8988T (cell line): ENCODE measurements around the gene PTPN18.
A peak's percentile ranks its signal among the peaks of the same experiment; 100 is the strongest.
"Not testable (repeated sequence)": the region's sequence is repeated elsewhere in the genome, so short reads cannot be mapped to it uniquely, and the experiment has no call there.

Source experiments
- DNase-seq: peaks from one replicate; pipeline ENCODE4 v3.0.0; 2011

PTPN18 gene

GRCh38 chr2:130382313-130382917 lies 26.6 kb downstream of the PTPN18 start:
- DNase-seq, result no peak

- no peak for DNase-seq
Measured at GRCh38 chr2:130385709-130386108, 29.9 kb downstream of the PTPN18 start.

- DNase-seq, result no peak
Measured at GRCh38 chr2:130387071-130387400, 31.2 kb downstream of the PTPN18 start.

GRCh38 chr2:130387804-130388203 lies 31.9 kb downstream of the PTPN18 start:
- DNase-seq, result no peak

GRCh38 chr2:130388221-130388907 lies 32.5 kb downstream of the PTPN18 start:
- no peak for DNase-seq

- no peak for DNase-seq
Measured at GRCh38 chr2:130389358-130389757, 33.5 kb downstream of the PTPN18 start.

- DNase-seq, result no peak
Measured at GRCh38 chr2:130389783-130390182, 33.9 kb downstream of the PTPN18 start.

- DNase-seq, result no peak
Measured at GRCh38 chr2:130390460-130391057, 34.7 kb downstream of the PTPN18 start.

- DNase-seq, result peak; percentile 40
Measured at GRCh38 chr2:130391058-130391871, 35.4 kb downstream of the PTPN18 start.

GRCh38 chr2:130391872-130392670 lies 36.2 kb downstream of the PTPN18 start:
- no peak for DNase-seq

- no peak for DNase-seq
Measured at GRCh38 chr2:130393318-130393910, 37.6 kb downstream of the PTPN18 start.

GRCh38 chr2:130406280-130406679 lies 50.4 kb downstream of the PTPN18 start:
- not testable (repeated sequence) for DNase-seq

GRCh38 chr2:130416693-130417092 lies 60.8 kb downstream of the PTPN18 start:
- DNase-seq, result not testable (repeated sequence)

- not testable (repeated sequence) for DNase-seq
Measured at GRCh38 chr2:130418845-130419244, 63.0 kb downstream of the PTPN18 start.
